H1 (cell line): ENCODE measurements around the gene OXCT2. TPM values are rescaled to one million over a fixed set of nuclear protein-coding genes. Genes with fewer than 3 reads are reported as not detected.

Experiments
- HDAC2 ChIP-seq, 2 experiments: fragments of 300-600 bp in 1 of 2; sonication (generic) in 1 of 2; IDR thresholded peaks; 2 replicates each; pipeline ENCODE4 v1.6.1; 2011 to 2012; ENCODE audit warnings: low read depth in 2 of 2, low read length in 2 of 2, mild to moderate bottlenecking in 2 of 2, moderate library complexity in 2 of 2, borderline replicate concordance in 1 of 2, inconsistent platforms in 1 of 2
- JUN ChIP-seq: IDR thresholded peaks from 2 replicates; pipeline ENCODE4 v1.6.1; 2011; ENCODE audit warnings: low read depth, mild to moderate bottlenecking, improper control_type of control experiment, low read length
- KDM1A ChIP-seq: fragments of 200-600, 300-600 bp; sonication (generic); IDR thresholded peaks from 2 replicates; pipeline ENCODE4 v1.7.1; 2016; ENCODE audit warnings: mild to moderate bottlenecking, low read length, borderline replicate concordance
- RBBP5 ChIP-seq: IDR thresholded peaks from 2 replicates; pipeline ENCODE4 v1.7.1; 2012; ENCODE audit warnings: low read depth, mild to moderate bottlenecking, inconsistent platforms, low read length, moderate library complexity, borderline replicate concordance
- RNF2 ChIP-seq: fragments of 200-900, 300-1000 bp; sonication (generic); IDR thresholded peaks from 2 replicates; pipeline ENCODE4 v1.7.1; 2016; ENCODE audit warnings: borderline replicate concordance, low read depth, mild to moderate bottlenecking, antibody characterized with exemption, low read length; ENCODE audit not compliant: poor library complexity, severe bottlenecking; ENCODE audit errors: missing control alignments
- SP2 ChIP-seq: IDR thresholded peaks from 2 replicates; pipeline ENCODE4 v1.6.1; 2012; ENCODE audit warnings: mild to moderate bottlenecking, low read length, inconsistent platforms
- polyA plus RNA-seq, 7 experiments: library from polyadenylated mRNA; depleted of rRNA in 3 of 7; stranded (reverse) in 5 of 7; unstranded in 2 of 7; fragments of >200 nt in 5 of 7; fragments of 200-250 nt in 2 of 7; gene quantifications; 1 replicate in 5 of 7; 2 replicates in 1 of 7; 4 replicates in 1 of 7; pipeline versions ENCODE4 v1.2.1 to v1.2.3, GENCODE V29; 2011 to 2013; ENCODE audit warnings: missing spikeins in 2 of 7, mixed read lengths in 2 of 7
- total RNA-seq: library from RNA; stranded (reverse); fragmentation: NEBNext Ultra II Directional; extraction: Animal tissue kit (Norgen Biotek cat#: 25700); gene quantifications from 2 replicates; pipeline ENCODE4 v1.2.1, GENCODE V29; 2021
- TF ChIP-seq, protein P1 (sequence below): fragments of 300-600 bp; sonication (generic); IDR thresholded peaks from 2 replicates; pipeline ENCODE4 v1.7.1; 2012; ENCODE audit warnings: low read length, moderate library complexity, mild to moderate bottlenecking, inconsistent platforms; ENCODE audit not compliant: insufficient replicate concordance
- TF ChIP-seq, protein P2 (sequence below): IDR thresholded peaks from 2 replicates; pipeline ENCODE4 v1.6.1; 2012; ENCODE audit warnings: inconsistent platforms

OXCT2 gene
- total and polyA plus RNA-seq, 2 of the 8 experiments (the other 6 are each of a cell fraction or from before 2014, with no cell fraction given): 2.6 to 2.9 TPM

DNA sequence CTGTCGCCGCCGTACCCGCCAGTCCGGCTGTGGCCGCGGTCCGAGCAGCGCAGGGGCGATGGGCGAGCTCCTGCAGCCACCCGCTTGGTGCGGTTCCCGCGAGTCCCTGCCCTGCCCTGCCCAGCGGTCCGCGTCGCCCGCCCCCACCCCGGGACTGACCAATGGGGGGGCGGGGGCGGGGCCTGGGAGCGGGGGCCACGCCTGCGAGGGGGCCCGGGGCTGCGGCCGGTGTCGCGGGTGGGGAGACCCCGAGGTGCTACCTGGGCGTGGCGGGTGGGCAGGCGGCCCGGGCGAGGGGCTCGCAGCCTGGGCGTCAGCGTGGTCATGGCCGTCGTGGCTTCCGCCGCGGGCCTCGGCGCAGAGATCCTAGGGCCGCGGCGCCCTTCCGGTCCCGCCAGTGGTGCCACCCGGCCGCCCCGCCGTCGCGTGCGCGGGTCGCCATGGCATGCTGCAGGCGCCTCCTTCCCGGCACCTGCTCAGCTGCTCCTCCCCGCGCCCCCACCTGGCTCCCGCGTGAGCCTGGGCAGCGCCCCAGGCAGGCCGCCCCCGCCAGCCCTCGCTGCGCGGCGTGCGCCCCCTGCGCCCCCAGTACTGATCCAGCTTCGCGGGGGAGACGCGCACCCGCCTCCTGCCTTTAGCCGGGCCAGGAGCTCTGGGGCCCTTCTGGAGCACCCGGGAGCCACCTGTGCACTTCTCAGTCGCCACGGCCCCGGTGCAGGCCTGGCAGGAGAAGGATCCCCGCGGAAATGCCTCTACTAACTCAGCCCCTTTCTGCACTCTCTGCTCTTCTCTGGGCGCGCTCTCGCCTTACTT, 17.8 kb upstream of the OXCT2 start, which contains the start of gene BMP8B (continued):
- TF ChIP-seq, protein P1, sequence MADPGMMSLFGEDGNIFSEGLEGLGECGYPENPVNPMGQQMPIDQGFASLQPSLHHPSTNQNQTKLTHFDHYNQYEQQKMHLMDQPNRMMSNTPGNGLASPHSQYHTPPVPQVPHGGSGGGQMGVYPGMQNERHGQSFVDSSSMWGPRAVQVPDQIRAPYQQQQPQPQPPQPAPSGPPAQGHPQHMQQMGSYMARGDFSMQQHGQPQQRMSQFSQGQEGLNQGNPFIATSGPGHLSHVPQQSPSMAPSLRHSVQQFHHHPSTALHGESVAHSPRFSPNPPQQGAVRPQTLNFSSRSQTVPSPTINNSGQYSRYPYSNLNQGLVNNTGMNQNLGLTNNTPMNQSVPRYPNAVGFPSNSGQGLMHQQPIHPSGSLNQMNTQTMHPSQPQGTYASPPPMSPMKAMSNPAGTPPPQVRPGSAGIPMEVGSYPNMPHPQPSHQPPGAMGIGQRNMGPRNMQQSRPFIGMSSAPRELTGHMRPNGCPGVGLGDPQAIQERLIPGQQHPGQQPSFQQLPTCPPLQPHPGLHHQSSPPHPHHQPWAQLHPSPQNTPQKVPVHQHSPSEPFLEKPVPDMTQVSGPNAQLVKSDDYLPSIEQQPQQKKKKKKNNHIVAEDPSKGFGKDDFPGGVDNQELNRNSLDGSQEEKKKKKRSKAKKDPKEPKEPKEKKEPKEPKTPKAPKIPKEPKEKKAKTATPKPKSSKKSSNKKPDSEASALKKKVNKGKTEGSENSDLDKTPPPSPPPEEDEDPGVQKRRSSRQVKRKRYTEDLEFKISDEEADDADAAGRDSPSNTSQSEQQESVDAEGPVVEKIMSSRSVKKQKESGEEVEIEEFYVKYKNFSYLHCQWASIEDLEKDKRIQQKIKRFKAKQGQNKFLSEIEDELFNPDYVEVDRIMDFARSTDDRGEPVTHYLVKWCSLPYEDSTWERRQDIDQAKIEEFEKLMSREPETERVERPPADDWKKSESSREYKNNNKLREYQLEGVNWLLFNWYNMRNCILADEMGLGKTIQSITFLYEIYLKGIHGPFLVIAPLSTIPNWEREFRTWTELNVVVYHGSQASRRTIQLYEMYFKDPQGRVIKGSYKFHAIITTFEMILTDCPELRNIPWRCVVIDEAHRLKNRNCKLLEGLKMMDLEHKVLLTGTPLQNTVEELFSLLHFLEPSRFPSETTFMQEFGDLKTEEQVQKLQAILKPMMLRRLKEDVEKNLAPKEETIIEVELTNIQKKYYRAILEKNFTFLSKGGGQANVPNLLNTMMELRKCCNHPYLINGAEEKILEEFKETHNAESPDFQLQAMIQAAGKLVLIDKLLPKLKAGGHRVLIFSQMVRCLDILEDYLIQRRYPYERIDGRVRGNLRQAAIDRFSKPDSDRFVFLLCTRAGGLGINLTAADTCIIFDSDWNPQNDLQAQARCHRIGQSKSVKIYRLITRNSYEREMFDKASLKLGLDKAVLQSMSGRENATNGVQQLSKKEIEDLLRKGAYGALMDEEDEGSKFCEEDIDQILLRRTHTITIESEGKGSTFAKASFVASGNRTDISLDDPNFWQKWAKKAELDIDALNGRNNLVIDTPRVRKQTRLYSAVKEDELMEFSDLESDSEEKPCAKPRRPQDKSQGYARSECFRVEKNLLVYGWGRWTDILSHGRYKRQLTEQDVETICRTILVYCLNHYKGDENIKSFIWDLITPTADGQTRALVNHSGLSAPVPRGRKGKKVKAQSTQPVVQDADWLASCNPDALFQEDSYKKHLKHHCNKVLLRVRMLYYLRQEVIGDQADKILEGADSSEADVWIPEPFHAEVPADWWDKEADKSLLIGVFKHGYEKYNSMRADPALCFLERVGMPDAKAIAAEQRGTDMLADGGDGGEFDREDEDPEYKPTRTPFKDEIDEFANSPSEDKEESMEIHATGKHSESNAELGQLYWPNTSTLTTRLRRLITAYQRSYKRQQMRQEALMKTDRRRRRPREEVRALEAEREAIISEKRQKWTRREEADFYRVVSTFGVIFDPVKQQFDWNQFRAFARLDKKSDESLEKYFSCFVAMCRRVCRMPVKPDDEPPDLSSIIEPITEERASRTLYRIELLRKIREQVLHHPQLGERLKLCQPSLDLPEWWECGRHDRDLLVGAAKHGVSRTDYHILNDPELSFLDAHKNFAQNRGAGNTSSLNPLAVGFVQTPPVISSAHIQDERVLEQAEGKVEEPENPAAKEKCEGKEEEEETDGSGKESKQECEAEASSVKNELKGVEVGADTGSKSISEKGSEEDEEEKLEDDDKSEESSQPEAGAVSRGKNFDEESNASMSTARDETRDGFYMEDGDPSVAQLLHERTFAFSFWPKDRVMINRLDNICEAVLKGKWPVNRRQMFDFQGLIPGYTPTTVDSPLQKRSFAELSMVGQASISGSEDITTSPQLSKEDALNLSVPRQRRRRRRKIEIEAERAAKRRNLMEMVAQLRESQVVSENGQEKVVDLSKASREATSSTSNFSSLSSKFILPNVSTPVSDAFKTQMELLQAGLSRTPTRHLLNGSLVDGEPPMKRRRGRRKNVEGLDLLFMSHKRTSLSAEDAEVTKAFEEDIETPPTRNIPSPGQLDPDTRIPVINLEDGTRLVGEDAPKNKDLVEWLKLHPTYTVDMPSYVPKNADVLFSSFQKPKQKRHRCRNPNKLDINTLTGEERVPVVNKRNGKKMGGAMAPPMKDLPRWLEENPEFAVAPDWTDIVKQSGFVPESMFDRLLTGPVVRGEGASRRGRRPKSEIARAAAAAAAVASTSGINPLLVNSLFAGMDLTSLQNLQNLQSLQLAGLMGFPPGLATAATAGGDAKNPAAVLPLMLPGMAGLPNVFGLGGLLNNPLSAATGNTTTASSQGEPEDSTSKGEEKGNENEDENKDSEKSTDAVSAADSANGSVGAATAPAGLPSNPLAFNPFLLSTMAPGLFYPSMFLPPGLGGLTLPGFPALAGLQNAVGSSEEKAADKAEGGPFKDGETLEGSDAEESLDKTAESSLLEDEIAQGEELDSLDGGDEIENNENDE: no peak
- peak; percentile 26; the same call in 1 of the 2 replicates for TF ChIP-seq RBBP5
- TF ChIP-seq KDM1A: no peak
- TF ChIP-seq HDAC2 (IDR thresholded peaks at IDR 0.05; ENCODE audit: borderline replicate concordance in 1 of 2, low read depth in 2 of 2, low read length in 2 of 2): 0 out of 4 replicates have a peak, but pooled peaks of 1 of the 2 experiments have one; percentile 77
- TF ChIP-seq, protein P2, sequence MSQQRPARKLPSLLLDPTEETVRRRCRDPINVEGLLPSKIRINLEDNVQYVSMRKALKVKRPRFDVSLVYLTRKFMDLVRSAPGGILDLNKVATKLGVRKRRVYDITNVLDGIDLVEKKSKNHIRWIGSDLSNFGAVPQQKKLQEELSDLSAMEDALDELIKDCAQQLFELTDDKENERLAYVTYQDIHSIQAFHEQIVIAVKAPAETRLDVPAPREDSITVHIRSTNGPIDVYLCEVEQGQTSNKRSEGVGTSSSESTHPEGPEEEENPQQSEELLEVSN: peak; percentile 90
- peak; percentile 48 for TF ChIP-seq RNF2
- TF ChIP-seq SP2: no peak
- TF ChIP-seq JUN: no peak
